ENCODE measurements around the gene ZNF266.

DNA sequence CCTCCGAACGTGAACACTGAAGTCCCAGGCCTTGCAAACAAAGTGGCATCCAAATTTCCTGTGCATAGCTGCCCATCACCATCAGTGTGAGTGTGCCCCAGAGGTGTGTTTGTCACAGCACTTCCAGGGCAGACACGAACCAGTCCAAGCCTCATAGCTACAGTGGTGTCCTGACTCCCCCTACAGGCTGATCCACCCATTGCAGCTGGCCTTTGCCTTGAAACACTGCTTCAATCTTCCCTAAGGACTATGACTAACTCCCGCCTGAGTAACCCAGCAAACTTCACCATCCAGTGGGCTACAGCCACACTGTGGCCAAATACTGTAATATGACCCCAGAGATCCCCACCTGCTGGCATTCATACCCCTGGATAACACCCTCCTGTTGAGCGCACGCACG, 3.9 kb downstream of the ZNF266 start:
- no peak for TF ChIP-seq POLR2A (IDR thresholded peaks at IDR 0.05)
- TF ChIP-seq, protein P1, sequence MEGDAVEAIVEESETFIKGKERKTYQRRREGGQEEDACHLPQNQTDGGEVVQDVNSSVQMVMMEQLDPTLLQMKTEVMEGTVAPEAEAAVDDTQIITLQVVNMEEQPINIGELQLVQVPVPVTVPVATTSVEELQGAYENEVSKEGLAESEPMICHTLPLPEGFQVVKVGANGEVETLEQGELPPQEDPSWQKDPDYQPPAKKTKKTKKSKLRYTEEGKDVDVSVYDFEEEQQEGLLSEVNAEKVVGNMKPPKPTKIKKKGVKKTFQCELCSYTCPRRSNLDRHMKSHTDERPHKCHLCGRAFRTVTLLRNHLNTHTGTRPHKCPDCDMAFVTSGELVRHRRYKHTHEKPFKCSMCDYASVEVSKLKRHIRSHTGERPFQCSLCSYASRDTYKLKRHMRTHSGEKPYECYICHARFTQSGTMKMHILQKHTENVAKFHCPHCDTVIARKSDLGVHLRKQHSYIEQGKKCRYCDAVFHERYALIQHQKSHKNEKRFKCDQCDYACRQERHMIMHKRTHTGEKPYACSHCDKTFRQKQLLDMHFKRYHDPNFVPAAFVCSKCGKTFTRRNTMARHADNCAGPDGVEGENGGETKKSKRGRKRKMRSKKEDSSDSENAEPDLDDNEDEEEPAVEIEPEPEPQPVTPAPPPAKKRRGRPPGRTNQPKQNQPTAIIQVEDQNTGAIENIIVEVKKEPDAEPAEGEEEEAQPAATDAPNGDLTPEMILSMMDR (IDR thresholded peaks at IDR 0.05) = peak in 4 of 6 experiments; percentile 12 to 37 (median 21)
